HEK293 (cell line): Measurements from ENCODE around the gene PTPRJ.
A peak's percentile ranks its signal among the peaks of the same experiment; 100 is the strongest.

Source experiments
- CTCF ChIA-PET: fragments of 350-600 bp; formaldehyde crosslinking; extraction: SDS; loops from one replicate; lab custom pipeline; 2021; ENCODE audit warnings: antibody characterized with exemption; lab: Yijun Ruan, JAX
- POLR2A ChIA-PET: fragments of 300-600 bp; formaldehyde crosslinking; extraction: SDS; loops from one replicate; lab custom pipeline; 2020; ENCODE audit warnings: antibody characterized with exemption, inconsistent platforms; lab: Yijun Ruan, JAX
- H3K27ac ChIP-seq: fragments of 200-500 bp; sonication (Bioruptor generic); 2 replicates; pipeline ENCODE4 v1.5.1; 2014; ENCODE audit warnings: low read depth, low read length, control low read depth, inconsistent platforms; ENCODE audit errors: extremely low read depth
- H3K36me3 ChIP-seq, 2 experiments: fragments of 200-500 bp in 1 of 2; sonication (Bioruptor generic) in 1 of 2; 1 replicate in 1 of 2; 2 replicates in 1 of 2; pipeline ENCODE4 v1.5.1; 2014 to 2017; ENCODE audit warnings: inconsistent platforms in 2 of 2, low read length in 2 of 2; ENCODE audit not compliant: control insufficient read depth in 2 of 2, insufficient read depth in 1 of 2
- H3K4me1 ChIP-seq: fragments of 200-500 bp; sonication (Bioruptor generic); 2 replicates; pipeline ENCODE4 v1.5.1; 2014; ENCODE audit warnings: mild to moderate bottlenecking, low read length, inconsistent platforms; ENCODE audit not compliant: control insufficient read depth, insufficient read depth
- H3K4me3 ChIP-seq: 2 replicates; pipeline ENCODE4 v1.5.1; 2011; ENCODE audit warnings: low read depth, mild to moderate bottlenecking, control low read depth, low read length, moderate library complexity
- H3K9me3 ChIP-seq: fragments of 200-500 bp; sonication (Bioruptor generic); 2 replicates; pipeline ENCODE4 v1.5.1; 2014; ENCODE audit warnings: low read depth, low read length, inconsistent platforms; ENCODE audit not compliant: control insufficient read depth, insufficient read depth
- BCL11A ChIP-seq: fragments of 450-650 bp; formaldehyde crosslinking; IDR thresholded peaks from 2 replicates; pipeline ENCODE4 v1.5.1; 2016; ENCODE audit warnings: low read depth, missing biosample characterization, missing genetic modification characterization
- GFI1B ChIP-seq: fragments of 450-650 bp; formaldehyde crosslinking; IDR thresholded peaks from 2 replicates; pipeline ENCODE4 v1.5.1; 2016; ENCODE audit warnings: missing biosample characterization, missing genetic modification characterization
- KLF16 ChIP-seq: fragments of 450-650 bp; formaldehyde crosslinking; IDR thresholded peaks from 2 replicates; pipeline ENCODE4 v1.5.1; 2017; ENCODE audit warnings: missing biosample characterization, missing genetic modification characterization
- KLF9 ChIP-seq: fragments of 450-650 bp; formaldehyde crosslinking; IDR thresholded peaks from 2 replicates; pipeline ENCODE4 v1.5.1; 2016; ENCODE audit warnings: missing biosample characterization, missing genetic modification characterization, low read depth
- OSR2 ChIP-seq: fragments of 450-650 bp; formaldehyde crosslinking; IDR thresholded peaks from 2 replicates; pipeline ENCODE4 v1.5.1; 2016; ENCODE audit warnings: missing biosample characterization, missing genetic modification characterization
- REPIN1 ChIP-seq: fragments of 450-650 bp; formaldehyde crosslinking; IDR thresholded peaks from 2 replicates; pipeline ENCODE4 v1.5.1; 2017; ENCODE audit warnings: missing biosample characterization, missing genetic modification characterization, low read depth
- SCRT1 ChIP-seq: fragments of 450-650 bp; formaldehyde crosslinking; IDR thresholded peaks from 2 replicates; pipeline ENCODE4 v1.5.1; 2016; ENCODE audit warnings: missing biosample characterization, missing genetic modification characterization, borderline replicate concordance
- SP2 ChIP-seq: fragments of 450-650 bp; formaldehyde crosslinking; IDR thresholded peaks from 2 replicates; pipeline ENCODE4 v1.5.1; 2016; ENCODE audit warnings: missing biosample characterization, missing genetic modification characterization
- SP7 ChIP-seq: fragments of 450-650 bp; formaldehyde crosslinking; IDR thresholded peaks from 2 replicates; pipeline ENCODE4 v1.5.1; 2016; ENCODE audit warnings: missing biosample characterization, missing genetic modification characterization
- WT1 ChIP-seq: fragments of 450-650 bp; formaldehyde crosslinking; IDR thresholded peaks from 2 replicates; pipeline ENCODE4 v1.5.1; 2016; ENCODE audit warnings: missing biosample characterization, missing genetic modification characterization
- ZBTB17 ChIP-seq: fragments of 450-650 bp; formaldehyde crosslinking; IDR thresholded peaks from 2 replicates; pipeline ENCODE4 v1.5.1; 2016; ENCODE audit warnings: missing biosample characterization, missing genetic modification characterization
- ZNF138 ChIP-seq: fragments of 450-650 bp; formaldehyde crosslinking; IDR thresholded peaks from 2 replicates; pipeline ENCODE4 v1.5.1; 2016; ENCODE audit warnings: missing biosample characterization, missing genetic modification characterization, borderline replicate concordance
- ZNF140 ChIP-seq: fragments of 450-650 bp; formaldehyde crosslinking; IDR thresholded peaks from 2 replicates; pipeline ENCODE4 v1.5.1; 2016; ENCODE audit warnings: missing biosample characterization, missing genetic modification characterization
- ZNF48 ChIP-seq: fragments of 450-650 bp; formaldehyde crosslinking; IDR thresholded peaks from 2 replicates; pipeline ENCODE4 v1.5.1; 2016; ENCODE audit warnings: missing biosample characterization, missing genetic modification characterization
- ZNF544 ChIP-seq: fragments of 450-650 bp; formaldehyde crosslinking; IDR thresholded peaks from 2 replicates; pipeline ENCODE4 v1.5.0; 2017; ENCODE audit warnings: missing biosample characterization, missing genetic modification characterization
- ZNF561 ChIP-seq: fragments of 450-650 bp; IDR thresholded peaks from 2 replicates; pipeline ENCODE4 v1.5.1; 2018; ENCODE audit warnings: missing biosample characterization, missing genetic modification characterization, borderline replicate concordance
- ZNF629 ChIP-seq: fragments of 450-650 bp; formaldehyde crosslinking; IDR thresholded peaks from 2 replicates; pipeline ENCODE4 v1.5.1; 2017; ENCODE audit warnings: missing biosample characterization, missing genetic modification characterization
- ZNF677 ChIP-seq: fragments of 450-650 bp; IDR thresholded peaks from 2 replicates; pipeline ENCODE4 v1.5.0; 2018; ENCODE audit warnings: missing biosample characterization, mild to moderate bottlenecking, missing genetic modification characterization, moderate library complexity
- ZNF777 ChIP-seq: fragments of 450-650 bp; formaldehyde crosslinking; IDR thresholded peaks from 2 replicates; pipeline ENCODE4 v1.5.1; 2017; ENCODE audit warnings: missing biosample characterization, missing genetic modification characterization, borderline replicate concordance
- ZSCAN30 ChIP-seq: fragments of 450-650 bp; IDR thresholded peaks from 2 replicates; pipeline ENCODE4 v1.5.1; 2018; ENCODE audit warnings: missing biosample characterization, mild to moderate bottlenecking, missing genetic modification characterization, moderate library complexity
- TF ChIP-seq, protein P1 (sequence below): fragments of 450-650 bp; formaldehyde crosslinking; IDR thresholded peaks from 2 replicates; pipeline ENCODE4 v1.5.1; 2017; ENCODE audit warnings: missing biosample characterization, missing genetic modification characterization
- TF ChIP-seq, protein P2 (sequence below): fragments of 450-650 bp; formaldehyde crosslinking; IDR thresholded peaks from 2 replicates; pipeline ENCODE4 v1.5.1; 2017; ENCODE audit warnings: missing biosample characterization, mild to moderate bottlenecking, missing genetic modification characterization, moderate library complexity
- TF ChIP-seq, protein P3 (sequence below): fragments of 450-650 bp; formaldehyde crosslinking; IDR thresholded peaks from 2 replicates; pipeline ENCODE4 v1.5.1; 2017; ENCODE audit warnings: missing biosample characterization, missing genetic modification characterization

The PTPRJ gene

DNA sequence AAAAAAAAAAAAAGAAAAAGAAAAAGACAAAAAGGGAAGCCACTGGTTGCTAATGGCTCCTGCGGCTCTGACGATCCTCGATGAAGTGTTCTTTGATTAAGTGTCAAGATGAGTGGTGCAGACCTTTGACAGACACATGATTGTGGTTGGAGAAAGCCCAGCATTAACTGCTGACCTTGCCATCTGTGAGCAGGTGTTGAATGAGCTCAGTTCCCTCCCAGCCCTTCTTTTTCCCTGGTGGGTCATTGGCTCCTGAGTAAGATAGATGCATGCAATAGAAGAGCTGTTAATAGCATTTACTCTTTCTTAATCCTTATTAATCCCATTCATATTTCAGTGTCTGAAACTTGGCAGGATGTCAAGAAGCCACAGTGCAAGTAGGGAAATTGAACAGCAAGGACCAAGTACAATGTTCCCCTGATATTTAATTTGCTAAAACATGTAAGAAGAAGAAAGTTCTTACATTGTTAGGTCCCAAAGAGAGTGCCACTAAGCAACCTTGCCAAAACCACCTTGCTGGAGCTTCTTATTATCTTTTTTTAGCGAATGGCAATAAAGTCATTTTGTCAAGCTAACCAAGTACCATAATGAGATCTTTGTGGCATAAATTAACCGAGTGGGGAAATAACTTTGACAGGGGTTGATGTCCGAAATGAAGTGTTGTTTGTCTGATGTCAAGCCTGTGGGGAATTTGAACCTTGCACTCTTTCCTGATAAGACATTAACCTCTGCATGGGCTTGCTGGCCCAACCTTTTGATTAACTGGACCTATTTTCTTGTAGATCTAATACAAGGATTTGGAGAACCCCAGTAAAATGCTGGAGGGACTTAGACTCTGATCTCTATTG is 113.7 kb downstream of the PTPRJ start (continued):
- TF ChIP-seq ZBTB17 (tag by site-specific recombination), result peak; percentile 71; the same call in 1 of the 2 replicates
- no peak for TF ChIP-seq ZSCAN30
- peak; percentile 47 for TF ChIP-seq ZNF629 (tag by site-specific recombination)
- TF ChIP-seq ZNF561 (tag by site-specific recombination), result no peak
- no peak for TF ChIP-seq ZNF48 (tag by site-specific recombination)
- TF ChIP-seq ZNF677, result no peak
- TF ChIP-seq KLF9 (tag by site-specific recombination), result no peak
- peak; percentile 70 for TF ChIP-seq OSR2 (tag by site-specific recombination)
- TF ChIP-seq, protein P1, sequence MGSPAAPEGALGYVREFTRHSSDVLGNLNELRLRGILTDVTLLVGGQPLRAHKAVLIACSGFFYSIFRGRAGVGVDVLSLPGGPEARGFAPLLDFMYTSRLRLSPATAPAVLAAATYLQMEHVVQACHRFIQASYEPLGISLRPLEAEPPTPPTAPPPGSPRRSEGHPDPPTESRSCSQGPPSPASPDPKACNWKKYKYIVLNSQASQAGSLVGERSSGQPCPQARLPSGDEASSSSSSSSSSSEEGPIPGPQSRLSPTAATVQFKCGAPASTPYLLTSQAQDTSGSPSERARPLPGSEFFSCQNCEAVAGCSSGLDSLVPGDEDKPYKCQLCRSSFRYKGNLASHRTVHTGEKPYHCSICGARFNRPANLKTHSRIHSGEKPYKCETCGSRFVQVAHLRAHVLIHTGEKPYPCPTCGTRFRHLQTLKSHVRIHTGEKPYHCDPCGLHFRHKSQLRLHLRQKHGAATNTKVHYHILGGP (tag by site-specific recombination), result 0 out of 2 replicates have a peak, but pooled peaks have one; percentile 25
- no peak for TF ChIP-seq BCL11A (tag by site-specific recombination)
- TF ChIP-seq KLF16 (tag by site-specific recombination), result 0 out of 2 replicates have a peak, but pooled peaks have one; percentile 23
- TF ChIP-seq SP7 (tag by site-specific recombination), result peak; percentile 75
- no peak for TF ChIP-seq ZNF138 (tag by site-specific recombination)
- TF ChIP-seq WT1, result peak; percentile 45; the same call in 1 of the 2 replicates
- TF ChIP-seq SP2 (tag by site-specific recombination), result no peak; the same call in 1 of the 2 replicates
- TF ChIP-seq REPIN1 (tag by site-specific recombination), result no peak
- TF ChIP-seq ZNF140 (tag by site-specific recombination), result no peak
- TF ChIP-seq ZNF544 (tag by site-specific recombination), result no peak
- TF ChIP-seq GFI1B (tag by site-specific recombination), result 0 out of 2 replicates have a peak, but pooled peaks have one; percentile 21
- TF ChIP-seq SCRT1 (tag by site-specific recombination), result peak; percentile 37; the same call in 1 of the 2 replicates
- no peak for TF ChIP-seq ZNF777 (tag by site-specific recombination)
- TF ChIP-seq, all 188 proteins: peak for 20

DNA sequence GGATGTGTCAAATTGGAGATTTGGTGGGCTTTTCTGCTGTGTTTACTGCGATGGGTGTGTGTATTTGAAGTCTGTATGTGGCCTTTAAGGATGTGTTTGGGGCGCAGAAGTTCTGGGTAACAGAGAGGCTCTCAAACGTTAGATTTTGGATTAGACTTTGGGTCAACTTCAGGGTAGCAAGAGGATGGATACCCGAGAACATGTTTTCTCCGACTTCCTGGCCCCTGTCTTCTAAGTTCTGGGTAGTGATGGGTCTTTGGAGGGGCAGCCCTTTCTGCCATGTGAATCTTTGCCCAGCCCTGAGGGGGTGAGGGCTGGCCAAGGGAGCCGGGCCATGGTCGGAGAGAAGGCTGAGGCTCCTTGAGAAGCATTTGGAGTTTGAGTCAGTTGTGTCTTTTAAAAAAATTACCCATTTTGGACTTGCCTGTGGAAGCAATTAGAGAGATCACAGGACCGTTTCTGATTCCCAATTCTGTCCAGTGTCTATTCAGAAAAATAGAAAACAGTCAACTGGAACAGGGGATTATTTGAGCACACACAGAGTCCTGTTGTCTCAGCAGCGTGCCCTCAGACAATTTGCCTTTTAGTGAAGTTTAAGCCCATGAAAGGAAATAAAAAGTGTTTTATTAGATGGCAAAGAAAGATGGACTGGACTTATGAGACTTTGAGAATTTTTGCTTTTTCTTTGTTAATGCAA is 114.4 kb downstream of the PTPRJ start:
- Histone ChIP-seq H3K4me1 (peaks cover 11% of the 10 kb centered on the region; the same call in 1 of the 2 replicates), H3K36me3 (no peaks in the 10 kb centered on the region), H3K9me3 (no peaks in the 10 kb centered on the region), H3K4me3 (no peak overlapping the region), H3K27ac (no peak overlapping the region)
- CTCF ChIA-PET, result interaction anchor here (0.6 to 1.3 kb wide), 4 partner anchors 13 to 322 kb away, joined by 3 to 5 read pairs (median 3); no protein-coding TSS in a partner anchor
- POLR2A ChIA-PET, result no interaction called here
- TF ChIP-seq, protein P2, sequence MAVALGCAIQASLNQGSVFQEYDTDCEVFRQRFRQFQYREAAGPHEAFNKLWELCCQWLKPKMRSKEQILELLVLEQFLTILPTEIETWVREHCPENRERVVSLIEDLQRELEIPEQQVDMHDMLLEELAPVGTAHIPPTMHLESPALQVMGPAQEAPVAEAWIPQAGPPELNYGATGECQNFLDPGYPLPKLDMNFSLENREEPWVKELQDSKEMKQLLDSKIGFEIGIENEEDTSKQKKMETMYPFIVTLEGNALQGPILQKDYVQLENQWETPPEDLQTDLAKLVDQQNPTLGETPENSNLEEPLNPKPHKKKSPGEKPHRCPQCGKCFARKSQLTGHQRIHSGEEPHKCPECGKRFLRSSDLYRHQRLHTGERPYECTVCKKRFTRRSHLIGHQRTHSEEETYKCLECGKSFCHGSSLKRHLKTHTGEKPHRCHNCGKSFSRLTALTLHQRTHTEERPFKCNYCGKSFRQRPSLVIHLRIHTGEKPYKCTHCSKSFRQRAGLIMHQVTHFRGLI (tag by site-specific recombination), result no peak
- TF ChIP-seq, protein P3, sequence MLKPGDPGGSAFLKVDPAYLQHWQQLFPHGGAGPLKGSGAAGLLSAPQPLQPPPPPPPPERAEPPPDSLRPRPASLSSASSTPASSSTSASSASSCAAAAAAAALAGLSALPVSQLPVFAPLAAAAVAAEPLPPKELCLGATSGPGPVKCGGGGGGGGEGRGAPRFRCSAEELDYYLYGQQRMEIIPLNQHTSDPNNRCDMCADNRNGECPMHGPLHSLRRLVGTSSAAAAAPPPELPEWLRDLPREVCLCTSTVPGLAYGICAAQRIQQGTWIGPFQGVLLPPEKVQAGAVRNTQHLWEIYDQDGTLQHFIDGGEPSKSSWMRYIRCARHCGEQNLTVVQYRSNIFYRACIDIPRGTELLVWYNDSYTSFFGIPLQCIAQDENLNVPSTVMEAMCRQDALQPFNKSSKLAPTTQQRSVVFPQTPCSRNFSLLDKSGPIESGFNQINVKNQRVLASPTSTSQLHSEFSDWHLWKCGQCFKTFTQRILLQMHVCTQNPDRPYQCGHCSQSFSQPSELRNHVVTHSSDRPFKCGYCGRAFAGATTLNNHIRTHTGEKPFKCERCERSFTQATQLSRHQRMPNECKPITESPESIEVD, result 0 out of 2 replicates have a peak, but pooled peaks have one; percentile 10
